SH-SY5Y (cell line): Measurements from ENCODE around the gene NENF.

Source experiments
- GATA2 ChIP-seq: IDR thresholded peaks from 2 replicates; pipeline ENCODE4 v1.6.1; 2011; ENCODE audit warnings: mild to moderate bottlenecking, low read depth, low read length
- GATA3 ChIP-seq: IDR thresholded peaks from 2 replicates; pipeline ENCODE4 v1.6.1; 2011; ENCODE audit warnings: low read depth, mild to moderate bottlenecking, low read length, moderate library complexity

DNA sequence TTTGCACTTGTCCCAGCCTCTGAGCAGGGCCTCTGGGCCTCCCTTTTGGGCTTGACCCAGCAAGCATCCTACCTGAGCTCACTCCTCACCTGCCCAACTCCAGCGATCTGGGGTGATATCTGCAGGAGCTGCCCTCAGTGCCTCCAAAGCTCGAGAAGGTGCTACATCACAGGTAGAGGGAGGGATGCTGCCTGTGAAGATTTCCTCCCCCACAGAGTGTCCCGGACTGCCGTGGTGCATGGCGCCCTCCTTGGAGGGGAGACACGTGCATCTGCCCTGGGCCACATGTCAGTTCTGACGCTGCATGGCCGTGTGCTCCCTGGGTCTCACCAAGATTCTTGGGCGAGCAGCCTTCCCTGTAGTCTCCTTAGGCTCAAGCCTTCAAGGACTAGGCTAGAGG, 27.7 kb downstream of the NENF start:
- no peak for TF ChIP-seq GATA2
- no peak for TF ChIP-seq GATA3
